GM21528 (cell line): ENCODE measurements around the gene ZIC4.

Experiments
- ATAC-seq: cut with Tn5 transposase; IDR thresholded peaks from one replicate; pipeline ENCODE4 v1.9.1; 2021; ENCODE audit warnings: mild to moderate bottlenecking, moderate library complexity; ENCODE audit not compliant: unreplicated experiment, low FRiP score

The ZIC4 gene

DNA sequence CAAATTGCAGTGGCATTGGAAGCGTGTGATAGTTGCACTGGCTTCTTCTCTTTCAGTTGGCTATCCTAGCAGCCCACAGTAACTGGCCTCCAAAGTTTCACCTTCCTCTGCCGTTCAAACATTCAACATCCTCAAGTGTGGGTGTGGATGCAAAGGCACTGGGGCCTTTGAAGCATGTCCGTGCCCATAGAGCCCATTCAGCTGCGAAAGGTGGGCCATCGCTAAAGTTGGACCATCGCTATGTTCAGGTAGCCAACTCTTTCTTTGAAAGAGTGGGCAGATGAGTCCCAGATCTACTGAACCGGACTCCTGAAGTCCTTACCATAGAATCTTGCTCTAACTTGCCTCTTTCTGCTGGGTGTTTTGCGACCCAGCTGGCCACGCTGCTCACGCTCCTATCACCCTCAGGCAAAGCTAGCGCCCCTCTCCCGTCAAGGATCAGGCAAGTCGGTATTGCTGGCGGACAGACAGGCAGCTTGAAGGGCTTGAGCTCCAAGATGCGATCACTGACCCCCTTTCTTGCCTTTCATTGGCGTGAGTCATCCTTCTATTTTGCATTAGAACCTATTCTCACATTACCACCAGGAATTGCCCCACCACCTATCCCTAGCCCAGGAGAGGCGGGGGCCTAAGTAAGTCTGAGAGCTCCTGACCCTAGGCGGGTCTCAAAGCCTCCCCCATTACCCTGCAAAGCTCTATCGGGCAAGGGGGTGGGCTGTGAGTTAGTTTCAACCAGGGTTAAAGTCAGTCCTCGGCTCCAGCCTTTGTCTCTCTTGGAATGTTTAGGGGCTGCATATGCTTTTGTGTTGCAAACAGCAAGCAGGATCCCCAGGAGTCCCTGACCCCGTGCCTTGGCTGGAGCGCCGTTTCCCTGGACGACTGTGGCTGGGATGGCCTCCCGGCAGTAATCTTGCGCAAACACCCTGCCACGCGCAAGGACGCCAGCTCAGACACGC lies 28.7 kb downstream of the ZIC4 start:
- ATAC-seq: no peak

DNA sequence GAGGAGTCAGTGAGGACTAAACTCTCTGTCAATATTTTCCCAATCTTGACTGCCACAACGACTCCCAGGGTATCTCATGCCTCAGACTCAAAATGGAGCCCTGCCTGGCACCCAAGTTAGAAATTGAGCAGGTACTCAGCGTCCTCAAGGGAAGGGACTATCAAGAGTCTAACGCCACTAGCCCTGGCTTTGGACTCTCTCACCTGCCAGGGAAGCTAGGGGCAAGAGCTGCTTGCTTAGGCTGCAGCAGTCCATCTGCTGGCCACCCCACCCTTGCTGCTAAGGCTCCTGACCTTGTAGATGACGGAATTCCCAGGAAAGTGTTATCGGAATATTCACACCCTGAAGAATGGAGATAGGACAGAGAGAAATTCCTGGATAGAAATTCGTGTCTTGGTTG lies 33.0 kb downstream of the ZIC4 start:
- no peak for ATAC-seq

DNA sequence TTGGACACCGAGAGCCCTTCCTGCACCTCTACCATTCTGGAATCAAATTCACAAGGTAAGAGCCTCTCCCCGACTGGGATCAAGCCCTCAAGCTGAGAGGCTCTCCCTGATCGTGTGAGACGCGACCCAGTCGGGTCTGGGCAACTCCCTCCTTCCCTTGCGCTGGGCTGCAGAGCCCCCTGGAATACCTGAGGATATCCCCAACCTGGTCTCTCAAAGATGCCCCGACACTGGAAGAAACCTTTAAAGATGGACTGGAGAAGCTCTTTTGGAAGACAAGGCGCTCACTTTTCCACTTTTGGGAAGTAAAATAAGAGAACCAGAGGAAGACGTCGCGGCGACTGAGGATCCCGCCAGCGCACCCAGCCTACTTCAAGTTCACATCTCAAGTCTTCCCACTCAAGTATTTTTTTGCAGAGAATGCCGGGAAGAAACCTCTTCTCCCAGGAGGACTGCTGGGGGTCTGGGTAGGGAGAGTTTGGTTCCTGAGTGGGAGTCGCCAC lies 33.8 kb downstream of the ZIC4 start:
- ATAC-seq: no peak

DNA sequence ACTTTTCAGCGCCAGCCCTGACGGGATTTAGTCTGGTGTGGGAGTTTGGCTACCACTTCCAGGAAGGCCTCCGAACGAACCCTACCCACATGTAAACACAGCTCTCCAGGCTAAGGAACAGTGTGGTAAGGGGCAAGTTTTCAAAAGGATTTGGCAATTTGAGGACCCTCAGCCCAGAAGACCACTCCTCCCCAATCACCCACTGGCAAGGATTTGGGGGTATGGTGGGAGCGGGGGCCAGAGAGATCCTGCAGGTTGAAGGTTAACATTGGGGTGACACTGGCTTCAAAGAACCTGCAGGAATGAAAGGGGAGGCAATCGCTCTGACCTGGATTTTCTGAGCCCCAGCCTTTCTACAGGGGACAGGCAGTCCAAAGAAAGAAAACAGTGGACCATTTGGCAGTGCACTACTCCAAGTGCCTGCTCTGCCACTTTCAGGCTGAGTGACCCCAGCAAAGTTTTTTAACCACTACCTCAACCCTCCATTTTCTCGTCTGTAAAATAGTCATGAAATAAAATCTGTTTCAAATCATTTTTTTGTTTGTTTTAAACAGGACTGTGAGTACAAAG lies 34.5 kb downstream of the ZIC4 start:
- ATAC-seq: no peak

DNA sequence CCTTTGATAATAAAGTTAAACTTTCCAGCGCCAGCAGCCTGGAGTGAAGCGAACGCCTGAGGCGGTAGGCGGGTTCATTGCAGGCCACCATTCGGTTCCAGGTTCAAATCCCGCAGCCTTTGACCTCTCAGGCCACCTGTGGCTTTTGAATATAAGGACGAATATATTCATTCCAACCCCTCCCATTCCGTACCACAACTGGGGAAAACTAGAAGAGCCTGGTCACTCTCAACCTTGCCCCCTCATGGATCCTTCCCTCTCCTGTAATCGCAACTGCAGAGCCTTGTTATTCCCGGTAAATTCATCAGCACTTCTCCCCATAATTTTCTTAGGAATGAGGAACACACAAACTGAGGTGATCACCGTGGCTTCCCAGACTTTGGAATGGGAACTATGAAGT lies 35.2 kb downstream of the ZIC4 start:
- ATAC-seq: no peak

DNA sequence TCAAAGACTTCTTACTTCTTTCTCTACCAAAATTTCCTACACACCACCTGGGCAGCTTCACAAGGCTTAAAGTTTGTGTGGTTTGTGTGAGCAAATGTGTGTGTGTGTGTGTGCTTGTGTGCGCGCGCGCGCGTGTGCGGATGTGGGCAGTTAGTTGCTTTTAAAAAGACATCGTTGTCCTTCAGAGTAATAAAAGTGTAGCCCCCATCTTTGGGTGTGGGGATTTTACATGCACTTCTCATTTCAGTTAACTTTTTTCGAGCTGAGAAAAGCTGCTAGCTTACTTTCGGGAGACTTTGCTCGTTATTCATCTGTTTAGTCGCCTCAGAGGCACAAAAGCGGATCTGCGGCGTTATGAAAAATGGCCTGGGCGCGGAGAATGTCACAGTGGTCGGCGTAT lies 36.0 kb downstream of the ZIC4 start:
- ATAC-seq: no peak

DNA sequence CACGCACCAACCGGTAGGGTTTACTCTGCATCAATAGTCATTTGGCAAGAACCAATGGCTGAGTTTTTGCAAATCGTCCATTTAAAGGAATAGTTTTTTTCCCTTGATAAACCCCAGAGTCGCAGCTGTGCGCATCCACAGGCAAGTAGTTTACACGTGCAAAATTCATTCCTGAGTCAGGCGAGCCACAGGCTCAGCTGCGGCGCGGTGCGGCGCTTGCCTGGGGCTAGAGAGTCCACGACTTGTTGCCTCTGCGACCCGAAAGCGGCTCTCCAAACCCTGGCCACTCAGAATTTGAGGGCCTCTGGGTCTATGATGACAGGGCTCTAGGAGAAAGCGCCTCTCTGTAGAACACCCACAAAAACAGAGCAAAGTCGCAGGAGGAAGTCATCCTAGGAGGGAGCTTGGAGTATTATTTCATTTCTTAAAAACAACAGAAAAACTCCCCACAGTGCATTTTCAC lies 36.7 kb downstream of the ZIC4 start:
- ATAC-seq: no peak

DNA sequence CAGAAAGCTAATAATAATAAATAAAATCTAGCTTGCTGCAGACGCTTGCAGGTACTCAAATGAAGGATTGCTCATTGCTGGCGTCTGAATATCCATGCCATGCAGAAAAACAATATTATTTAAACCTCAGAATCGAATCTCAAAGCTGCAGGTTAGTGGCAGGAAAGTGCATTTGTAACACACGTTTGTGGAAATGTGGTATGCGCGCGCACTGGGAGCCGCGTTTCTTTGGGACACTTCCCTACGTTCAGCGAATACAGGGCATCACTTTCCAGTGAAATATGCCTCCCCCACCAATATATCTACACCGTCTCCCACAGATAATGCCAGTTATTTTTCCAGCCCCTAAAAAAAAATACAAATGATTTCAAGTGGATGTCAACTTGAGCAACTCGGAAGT lies 37.1 kb downstream of the ZIC4 start:
- no peak for ATAC-seq

DNA sequence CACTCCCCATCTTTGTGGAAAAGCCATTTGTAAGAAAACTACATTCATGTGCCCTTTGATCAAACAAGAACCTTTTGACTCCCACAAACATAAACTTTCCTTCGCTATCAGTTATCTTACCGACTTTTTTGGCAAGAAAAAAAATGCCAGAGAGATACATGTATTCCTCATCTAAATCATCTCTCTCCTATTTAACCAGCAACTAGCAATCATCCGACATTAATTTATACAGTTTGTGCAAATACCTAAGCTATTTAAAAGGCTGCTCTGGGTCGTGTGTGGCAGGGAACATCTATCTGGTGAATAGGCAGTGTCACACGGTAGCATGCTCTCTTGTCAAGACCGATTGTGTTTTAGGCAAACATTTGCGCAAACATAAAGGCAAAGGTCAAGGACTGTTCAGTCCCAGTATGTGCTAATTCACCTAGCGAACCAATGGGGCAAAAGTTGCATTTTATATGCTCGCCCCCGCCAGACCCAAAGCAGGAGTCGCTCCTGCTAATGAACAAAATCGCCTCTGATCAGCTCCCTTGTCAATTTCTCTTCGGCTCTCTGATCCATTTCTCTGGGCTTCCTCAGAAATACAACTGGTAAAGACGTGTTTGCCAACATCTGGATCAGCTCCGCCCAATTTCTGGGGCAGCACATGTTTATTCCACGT lies 37.7 kb downstream of the ZIC4 start:
- no peak for ATAC-seq

DNA sequence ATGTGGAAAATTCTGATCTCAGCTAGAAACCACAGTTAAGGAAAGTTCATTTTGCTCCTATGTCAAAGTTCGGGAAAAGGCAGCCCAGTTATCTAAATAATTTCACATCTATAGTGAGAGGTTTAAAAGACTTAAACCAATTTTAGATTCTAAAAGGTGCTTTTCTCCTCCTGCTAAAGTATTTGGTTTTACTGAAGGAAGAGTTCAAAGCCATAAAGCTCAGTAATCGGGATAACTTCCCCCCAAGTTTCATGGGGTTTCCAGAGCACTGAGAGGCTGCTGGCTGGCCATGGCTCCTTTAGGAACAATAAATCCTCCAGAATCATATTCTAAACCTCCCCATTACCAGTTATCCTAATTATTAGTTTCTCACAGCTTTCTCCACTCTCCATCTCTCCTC lies 38.2 kb downstream of the ZIC4 start:
- ATAC-seq: no peak

DNA sequence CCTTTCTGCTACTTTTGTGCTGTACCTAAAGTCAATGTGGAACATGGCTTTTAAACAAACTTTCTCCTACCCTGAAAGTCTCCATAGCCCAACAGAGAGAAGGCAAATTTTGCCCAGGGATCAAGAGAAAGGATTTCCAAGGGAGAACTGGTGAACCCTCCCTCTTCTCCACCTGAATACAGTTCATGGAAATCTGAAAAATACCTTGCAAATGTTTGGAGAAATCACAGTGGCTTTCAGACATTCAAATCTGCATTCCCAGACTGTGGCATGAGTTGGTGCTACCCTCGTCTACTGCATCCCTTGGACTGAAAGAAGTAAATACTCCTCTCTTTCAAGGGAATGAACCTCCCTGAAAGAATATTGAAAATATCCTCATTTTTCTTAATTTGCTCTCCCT lies 38.7 kb downstream of the ZIC4 start:
- no peak for ATAC-seq

DNA sequence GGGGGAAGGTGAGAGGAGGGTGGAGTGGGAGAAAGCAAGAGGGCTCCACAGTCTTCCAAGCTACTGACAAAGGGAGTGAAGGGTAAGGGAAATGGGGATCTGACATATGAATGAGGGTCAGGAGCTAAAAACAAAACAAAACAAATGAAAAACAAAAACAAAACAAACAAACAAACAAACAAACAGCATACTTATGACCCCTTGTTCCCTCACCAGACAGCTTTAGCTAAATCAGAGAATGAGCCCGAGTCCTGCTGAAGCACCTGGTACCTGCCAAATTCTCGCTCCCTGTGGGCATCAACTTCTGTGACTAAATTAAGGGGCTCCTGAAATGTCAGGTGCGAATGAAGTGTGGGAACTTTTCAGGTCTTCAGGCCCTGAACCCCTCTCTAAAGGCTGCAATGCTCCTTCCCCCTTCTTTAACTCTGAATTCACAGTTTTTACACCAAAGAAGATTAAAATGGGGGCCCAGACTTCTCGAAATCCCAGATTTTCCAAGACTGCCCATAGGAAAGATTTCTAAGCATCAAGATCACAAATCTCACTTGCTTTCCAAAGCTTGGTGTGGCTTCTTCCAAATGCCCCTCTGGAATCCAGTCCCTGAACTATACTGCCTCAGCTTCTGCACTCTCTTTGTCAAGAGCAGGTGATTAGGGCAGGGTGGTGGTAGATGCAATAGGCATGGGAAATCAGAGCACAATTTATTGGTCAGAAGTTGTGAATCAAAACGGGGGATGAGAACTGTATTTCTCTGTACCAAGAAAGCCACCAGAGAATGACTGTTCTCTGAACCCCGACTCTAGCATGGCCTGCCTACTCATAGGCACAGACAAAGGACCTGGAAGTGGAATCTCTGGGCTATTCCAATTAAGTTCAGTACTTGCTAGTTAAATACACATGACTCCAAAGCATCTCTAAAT lies 40.9 kb downstream of the ZIC4 start:
- ATAC-seq: no peak

DNA sequence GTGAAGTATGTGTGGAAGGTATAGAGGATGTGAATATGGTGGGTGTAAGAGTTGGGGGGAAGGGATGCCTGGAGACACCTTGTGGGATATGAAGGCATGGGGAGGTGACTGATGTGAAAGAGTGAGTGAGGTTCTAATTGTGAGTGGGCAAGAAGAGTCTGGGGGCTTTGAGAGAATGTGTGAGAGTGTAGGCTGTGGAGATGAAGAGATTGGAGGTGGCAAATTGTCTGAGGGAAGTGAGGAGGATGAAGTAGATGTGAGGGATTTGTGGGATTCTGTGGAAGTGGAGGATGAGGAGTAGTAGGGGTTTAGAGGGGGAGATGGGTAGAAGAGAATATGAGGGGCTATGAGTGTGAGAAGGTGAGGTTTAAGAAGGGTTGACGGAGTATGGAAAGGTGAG lies 41.6 kb downstream of the ZIC4 start:
- ATAC-seq: no peak

DNA sequence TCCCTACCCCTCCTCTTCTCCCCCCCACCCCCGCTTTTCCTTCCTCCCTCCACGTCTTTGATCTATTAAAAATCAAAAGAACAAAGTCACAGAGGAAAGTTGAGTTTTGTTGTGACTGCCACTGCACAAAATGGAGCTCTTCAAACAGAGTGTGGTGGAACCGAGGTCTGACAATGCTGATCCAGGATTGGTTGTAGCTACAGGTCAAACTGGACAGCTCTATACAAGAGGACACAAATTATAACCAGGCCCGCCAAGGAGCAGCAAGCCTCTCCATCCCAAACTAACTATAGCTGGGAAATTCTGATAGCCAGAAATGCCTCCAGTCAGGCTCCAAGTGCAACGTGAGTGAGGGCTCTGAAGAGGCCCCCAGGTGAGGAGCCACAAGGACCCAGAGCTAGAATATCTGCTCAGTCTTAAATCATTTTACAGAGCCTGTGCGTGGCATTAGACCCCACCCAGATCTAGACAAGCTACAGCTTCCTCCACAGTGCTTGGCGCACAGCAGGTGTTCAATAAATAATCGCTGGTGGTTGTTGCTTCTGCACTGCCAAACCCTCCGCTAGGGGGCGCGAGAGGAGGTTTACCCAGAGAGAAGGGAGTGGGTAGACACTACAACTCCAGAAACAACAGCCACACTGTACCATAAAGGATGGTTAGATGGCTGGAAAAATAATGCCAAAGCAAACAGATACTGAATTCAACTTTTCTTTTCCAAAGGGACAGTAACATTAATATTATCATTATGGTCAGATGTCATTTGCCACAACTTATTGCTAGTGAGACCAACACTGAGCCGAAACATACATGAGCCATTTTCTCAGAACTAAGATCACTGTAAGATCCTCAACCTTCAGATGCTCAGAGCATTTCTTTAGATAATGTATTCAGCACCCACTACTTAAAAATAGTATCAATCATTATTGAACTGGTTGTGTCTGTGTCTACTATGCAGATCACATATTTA lies 44.6 kb downstream of the ZIC4 start:
- peak; percentile 71 for ATAC-seq

DNA sequence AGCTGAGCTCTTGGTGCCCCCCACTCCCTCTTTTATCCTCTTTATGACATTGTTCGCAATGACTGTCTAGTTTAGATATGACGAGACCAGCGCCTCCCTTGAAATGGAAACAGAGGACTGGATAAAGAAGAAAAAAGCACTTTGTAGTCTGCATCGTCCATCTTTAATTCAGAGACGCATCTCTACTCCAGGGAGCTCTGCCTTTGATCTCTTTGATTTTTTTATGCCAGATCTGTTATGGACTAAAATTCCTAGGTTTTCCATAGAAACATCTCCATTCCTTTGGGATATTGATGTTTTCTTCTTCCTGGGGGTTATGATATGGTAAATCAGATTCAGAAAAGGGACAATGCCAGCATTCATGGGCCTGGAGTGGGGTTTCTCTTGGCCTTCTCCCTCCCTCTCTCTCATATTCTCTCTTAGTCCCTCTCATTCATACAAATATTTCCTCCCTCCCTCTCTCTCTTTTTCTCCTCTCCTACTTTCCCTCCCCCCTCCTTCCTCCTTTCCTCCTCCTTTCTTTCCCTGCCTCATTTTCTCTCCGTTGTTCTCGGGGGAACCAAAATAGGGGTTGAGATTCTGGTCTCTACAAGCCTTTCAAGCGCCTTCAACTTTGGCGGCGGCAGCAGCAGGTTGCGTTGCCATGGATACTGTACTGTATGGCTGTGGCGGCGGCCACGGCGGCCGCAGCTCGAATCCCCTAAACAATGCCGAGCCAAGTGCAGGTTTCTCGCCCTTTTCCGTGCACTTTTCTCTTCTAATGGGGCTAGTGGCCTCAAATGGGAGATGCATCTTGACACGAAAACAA lies 45.5 kb downstream of the ZIC4 start:
- no peak for ATAC-seq

DNA sequence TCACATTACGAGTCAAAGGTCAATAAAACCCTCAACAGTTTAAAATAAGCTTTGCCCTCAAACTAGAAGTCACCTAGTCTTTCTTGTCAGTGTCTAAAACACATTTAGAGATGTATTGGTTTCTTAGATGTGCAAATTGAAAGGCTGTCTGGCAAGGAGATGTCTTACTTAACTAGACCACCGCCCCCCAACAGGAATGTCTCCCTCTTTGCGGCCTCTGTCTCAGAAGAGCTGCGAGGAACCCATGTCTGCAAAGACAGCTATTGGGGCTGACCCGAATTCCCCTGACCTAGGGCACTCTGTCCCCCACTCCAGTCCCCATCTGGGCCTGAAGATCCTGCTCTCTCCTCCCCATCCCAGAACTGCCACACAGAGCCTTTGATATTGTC lies 46.3 kb downstream of the ZIC4 start:
- no peak for ATAC-seq

DNA sequence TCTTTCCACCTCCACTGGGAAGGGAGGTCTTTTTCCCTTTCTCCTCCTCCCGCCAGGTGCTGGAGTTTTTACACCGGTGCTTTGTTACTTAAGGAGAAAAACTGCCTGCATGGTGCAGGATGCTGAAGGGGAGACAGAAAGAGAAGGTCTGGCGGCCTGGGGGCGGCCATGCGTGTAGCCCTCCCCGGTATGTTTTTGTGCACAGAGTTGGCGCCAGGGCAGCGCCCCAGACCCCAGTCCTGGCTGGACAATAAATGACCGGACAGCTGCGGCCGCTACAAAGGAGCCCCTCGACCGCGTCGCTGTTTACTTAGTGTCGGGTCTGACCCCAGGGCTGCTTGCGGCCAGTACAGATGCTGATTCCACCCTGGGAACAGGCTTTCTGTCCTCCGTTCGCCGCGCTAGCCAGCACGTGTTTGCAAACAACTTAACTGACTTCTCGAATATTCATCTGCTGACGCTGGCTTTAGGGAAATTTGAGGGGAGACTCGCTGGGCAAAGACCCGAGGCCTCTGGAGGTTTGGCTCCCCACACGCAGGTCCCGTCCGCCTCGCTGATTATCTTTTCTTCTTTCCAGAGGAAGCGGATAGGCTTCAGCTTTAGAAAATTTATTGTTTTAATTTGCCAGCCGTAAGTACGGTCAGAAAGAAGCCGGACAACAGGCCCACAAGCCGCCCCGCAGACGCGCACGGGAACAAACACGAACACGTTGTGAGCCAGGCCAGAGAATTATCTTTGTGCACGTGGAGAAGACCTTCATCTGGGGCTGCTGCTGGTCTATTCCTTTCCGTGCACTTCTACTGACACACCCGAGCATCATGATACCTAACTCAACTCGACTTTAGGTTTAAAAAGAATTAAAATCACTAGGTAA lies 46.9 kb downstream of the ZIC4 start:
- no peak for ATAC-seq
